Right cardiac atrium (tissue), 5 donors: ENCODE data around the gene CARD9. TPM values are rescaled to one million over a fixed set of nuclear protein-coding genes. Genes with fewer than 3 reads are reported as not detected.

Source experiments
- ATAC-seq, 2 donors: fragments of 200-7000 bp; cut with Tn5 transposase; one replicate each; pipeline versions ENCODE4 v1.8.0 to v1.9.1; 2020; ENCODE audit warnings: moderate library complexity in 2 of 2, mild to moderate bottlenecking in 1 of 2
- DNase-seq, 3 donors: peaks; one replicate each; pipeline ENCODE4 v3.0.0-alpha.2; 2020
- H3K27ac ChIP-seq: one replicate; pipeline ENCODE4 v1.5.1; 2013; ENCODE audit warnings: mild to moderate bottlenecking, low read length, control low read depth, moderate library complexity
- H3K27me3 ChIP-seq: one replicate; pipeline ENCODE4 v1.6.1; 2013; ENCODE audit not compliant: control insufficient read depth, insufficient read depth
- H3K4me1 ChIP-seq: one replicate; pipeline ENCODE4 v1.6.1; 2013; ENCODE audit warnings: low read length; ENCODE audit not compliant: control insufficient read depth, insufficient read depth
- H3K4me3 ChIP-seq: one replicate; pipeline ENCODE4 v1.5.1; 2013; ENCODE audit warnings: low read length, control low read depth
- H3K9me3 ChIP-seq: one replicate; pipeline ENCODE4 v1.6.1; 2013; ENCODE audit warnings: low read length; ENCODE audit not compliant: control insufficient read depth
- WGBS: extraction: QIAGEN DNeasy Blood & Tissue Kit; methylation state at CpG from one replicate; pipeline ENCODE4 v1.1.7; 2013; 5-methylcytosine and 5-hydroxymethylcytosine counted together
- intact Hi-C, 4 donors: fragments of 100-400 bp; cut with DNase I; formaldehyde crosslinking; loops; one replicate each; pipeline versions ENCODE4 v1.11.0 to v1.14.0; 2022 to 2023
- polyA plus RNA-seq: library from polyadenylated mRNA; stranded (reverse); fragments of 200-250 nt; gene quantifications from one replicate; pipeline ENCODE4 v1.2.3, GENCODE V29; 2013
- total RNA-seq, 4 donors: library from RNA; stranded (reverse); fragmentation: NEBNext Ultra II Directional; extraction: Animal tissue kit (Norgen Biotek cat#: 25700); gene quantifications; one replicate each; pipeline ENCODE4 v1.2.1, GENCODE V29; 2021
- donor health status: healthy with polysubstance abuse.
- donor health status: DM: no; HTN: yes; CAD: no.
- donor health status: DM: no; HTN: no; CAD: no.
- donor health status: DM: no; HTN: yes; CAD: no; lungs with severe emphysema.
- donor health status: DM: yes; HTN: yes; CAD: no.

The CARD9 gene
- total and polyA plus RNA-seq, 5 donors: 0.68 to 2.1 (median 0.78) TPM

GRCh38 chr9:136345281-136346156, 27.9 kb downstream of the CARD9 start:
- WGBS: 26% methylated on average over 43 of the region's 43 CpGs
- ATAC-seq (peak; percentile 50 to 52), DNase-seq (peak; percentile 88 to 95 (median 91))
- no peak overlapping the region for H3K4me3 ChIP-seq
- peak overlapping the region; percentile 18 for H3K27ac ChIP-seq
- intact Hi-C loops: no loop called here
- H3K27me3 ChIP-seq: no peaks in the 10 kb centered on the region
- no peaks in the 10 kb centered on the region for H3K9me3 ChIP-seq
- H3K4me1 ChIP-seq: peaks cover 2% of the 10 kb centered on the region

DNA sequence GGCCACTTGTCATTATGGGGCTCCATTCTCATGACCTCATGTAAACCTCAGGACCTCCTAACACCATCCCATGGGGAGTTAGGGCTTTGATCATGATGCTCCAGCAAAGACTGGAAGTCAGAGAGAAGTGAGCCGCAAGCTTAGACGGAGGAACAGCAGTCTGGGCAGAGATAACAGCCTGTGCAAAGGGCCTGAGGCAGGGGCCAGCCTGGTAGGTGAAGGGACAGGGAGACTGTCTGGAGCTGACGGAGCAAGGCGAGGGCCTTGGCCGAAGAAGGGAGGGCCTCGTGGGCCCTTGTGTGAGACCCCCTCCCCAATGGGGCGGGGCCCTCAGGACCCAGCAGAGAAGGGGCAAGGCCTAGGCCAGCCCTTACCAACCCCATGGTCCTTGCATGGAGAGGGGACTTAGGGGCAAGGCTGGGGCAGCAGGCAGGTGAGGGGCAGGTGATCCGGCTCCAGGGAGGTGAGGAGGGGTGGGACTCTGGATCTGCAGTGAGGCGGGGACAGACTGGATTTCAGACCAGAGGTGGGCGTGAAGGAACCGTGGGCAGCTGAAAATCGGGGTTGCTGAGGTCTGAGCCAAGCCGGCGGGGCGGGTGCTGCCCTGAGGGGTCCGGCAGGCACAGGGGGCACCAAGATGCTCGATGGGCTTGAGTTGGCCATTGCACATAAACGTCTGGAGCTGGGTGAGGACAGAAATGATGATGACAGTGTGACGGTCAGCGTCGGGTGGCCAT, 28.8 kb downstream of the CARD9 start:
- Histone ChIP-seq H3K27me3 (no peaks in the 10 kb centered on the region), H3K9me3 (no peaks in the 10 kb centered on the region), H3K4me3 (no peak overlapping the region), H3K4me1 (peaks cover 2% of the 10 kb centered on the region), H3K27ac (peak overlapping the region; percentile 18)
- ATAC-seq (no peak), DNase-seq (no peak)
- 59% methylated on average over 21 of the region's 21 CpGs for WGBS
- intact Hi-C loops: no loop called here

DNA sequence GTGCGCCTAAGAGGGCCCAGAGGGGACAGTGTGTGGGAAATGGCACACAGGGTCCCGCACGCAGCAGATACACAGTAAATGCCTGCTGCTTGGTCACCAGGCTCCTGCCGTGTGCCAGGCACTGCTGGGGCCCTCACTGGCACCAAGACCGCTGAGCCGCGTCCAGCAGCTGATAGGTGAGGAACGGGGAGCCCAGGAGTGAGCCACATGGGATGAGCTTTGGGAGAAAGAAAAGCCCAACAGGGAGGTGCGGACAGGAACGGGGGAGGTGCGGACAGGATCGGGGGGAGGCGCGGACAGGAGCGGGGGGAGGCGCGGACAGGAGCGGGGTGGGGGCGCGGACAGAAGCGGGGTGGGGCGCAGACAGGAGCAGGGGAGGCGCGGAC, 29.6 kb downstream of the CARD9 start:
- Histone ChIP-seq H3K27me3 (no peaks in the 10 kb centered on the region), H3K27ac (no peak overlapping the region), H3K4me3 (no peak overlapping the region), H3K4me1 (peaks cover 2% of the 10 kb centered on the region), H3K9me3 (no peaks in the 10 kb centered on the region)
- intact Hi-C loops: no loop called here
- DNase-seq: no peak
- no peak for ATAC-seq
- 85% methylated on average over 24 of the region's 24 CpGs for WGBS

- peak in 2 of 3 donors; percentile 83 to 89 for DNase-seq
- peak overlapping the region; percentile 75 for H3K27ac ChIP-seq
- 53% methylated on average over 23 of the region's 23 CpGs for WGBS
- H3K27me3 ChIP-seq: no peaks in the 10 kb centered on the region
- intact Hi-C loops: no loop called here
- no peak overlapping the region for H3K4me3 ChIP-seq
- H3K4me1 ChIP-seq: peaks cover 2% of the 10 kb centered on the region
- H3K9me3 ChIP-seq: no peaks in the 10 kb centered on the region
- peak; percentile 6 to 17 for ATAC-seq
Measured at GRCh38 chr9:136343121-136343883, 30.2 kb downstream of the CARD9 start.

DNA sequence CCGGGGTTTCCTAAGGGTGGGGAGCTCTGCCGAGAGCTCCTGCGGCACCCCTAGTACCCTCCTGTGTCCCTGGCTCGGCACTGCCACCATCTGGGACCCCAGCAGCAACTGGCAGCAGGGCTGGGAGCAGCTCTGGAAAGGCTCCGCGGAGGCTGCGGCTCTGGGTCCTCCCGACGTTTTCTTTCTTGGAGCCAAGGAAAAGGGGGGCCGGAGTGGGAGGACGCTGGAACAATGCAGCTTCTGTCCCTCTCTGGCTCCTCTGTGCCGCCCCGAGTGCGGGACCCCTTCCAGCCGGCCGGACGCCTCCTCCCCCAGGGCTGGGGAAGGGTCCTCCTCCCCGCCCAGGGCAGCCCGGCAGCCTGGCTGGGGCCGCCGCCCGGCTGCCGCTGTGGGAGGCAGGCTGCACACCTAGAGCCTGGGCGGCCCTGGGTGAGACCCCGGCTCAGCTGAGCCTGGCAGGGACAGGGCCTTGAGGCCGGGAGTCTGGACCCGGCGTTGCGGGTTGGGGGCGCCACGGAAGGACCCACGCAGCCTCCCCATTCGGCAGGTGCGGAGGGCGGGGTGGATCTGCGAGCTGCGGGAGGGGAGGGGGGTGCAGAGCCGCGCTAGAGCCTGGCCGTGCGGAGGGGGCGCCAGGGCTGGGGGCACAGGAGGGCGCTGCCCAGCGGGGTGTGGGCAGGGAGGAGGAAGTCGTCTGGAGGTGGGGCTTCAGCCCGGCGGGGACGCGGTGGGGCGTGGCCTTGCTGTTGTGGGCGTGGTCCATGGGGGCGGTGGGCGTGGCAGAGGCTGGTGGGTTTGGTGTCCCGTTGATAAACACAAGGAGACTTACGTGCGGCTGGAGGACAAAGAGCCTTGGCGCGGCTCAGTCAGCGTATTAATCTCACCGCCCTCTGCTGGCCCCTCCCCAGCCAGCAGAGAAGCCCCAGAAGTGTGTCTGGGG, 31.0 kb downstream of the CARD9 start:
- intact Hi-C loops: no loop called here
- peak overlapping the region; percentile 75 for H3K27ac ChIP-seq
- no peaks in the 10 kb centered on the region for H3K27me3 ChIP-seq
- 12% methylated on average over 60 of the region's 60 CpGs for WGBS
- H3K4me3 ChIP-seq: peak overlapping the region; percentile 32
- H3K9me3 ChIP-seq: no peaks in the 10 kb centered on the region
- H3K4me1 ChIP-seq: peaks cover 2% of the 10 kb centered on the region
- ATAC-seq (peak; percentile 68 to 69), DNase-seq (peak; percentile 87 to 97 (median 96))

GRCh38 chr9:136341769-136342168, 31.7 kb downstream of the CARD9 start:
- intact Hi-C loops: no loop called here
- peak overlapping the region; percentile 75 for H3K27ac ChIP-seq
- no peaks in the 10 kb centered on the region for H3K9me3 ChIP-seq
- H3K4me3 ChIP-seq: no peak overlapping the region
- H3K4me1 ChIP-seq: peaks cover 2% of the 10 kb centered on the region
- DNase-seq (peak in 1 of 3 donors; percentile 64), ATAC-seq (no peak)
- 53% methylated on average over 10 of the region's 10 CpGs for WGBS
- H3K27me3 ChIP-seq: no peaks in the 10 kb centered on the region

GRCh38 chr9:136341042-136341655, 32.3 kb downstream of the CARD9 start:
- H3K27me3 ChIP-seq: no peaks in the 10 kb centered on the region
- intact Hi-C loops: no loop called here
- 60% methylated on average over 18 of the region's 18 CpGs for WGBS
- DNase-seq (peak; percentile 72 to 90 (median 87)), ATAC-seq (peak; percentile 1 to 34)
- H3K4me1 ChIP-seq: peaks cover 2% of the 10 kb centered on the region
- no peaks in the 10 kb centered on the region for H3K9me3 ChIP-seq
- no peak overlapping the region for H3K4me3 ChIP-seq
- H3K27ac ChIP-seq: peak overlapping the region; percentile 21

DNA sequence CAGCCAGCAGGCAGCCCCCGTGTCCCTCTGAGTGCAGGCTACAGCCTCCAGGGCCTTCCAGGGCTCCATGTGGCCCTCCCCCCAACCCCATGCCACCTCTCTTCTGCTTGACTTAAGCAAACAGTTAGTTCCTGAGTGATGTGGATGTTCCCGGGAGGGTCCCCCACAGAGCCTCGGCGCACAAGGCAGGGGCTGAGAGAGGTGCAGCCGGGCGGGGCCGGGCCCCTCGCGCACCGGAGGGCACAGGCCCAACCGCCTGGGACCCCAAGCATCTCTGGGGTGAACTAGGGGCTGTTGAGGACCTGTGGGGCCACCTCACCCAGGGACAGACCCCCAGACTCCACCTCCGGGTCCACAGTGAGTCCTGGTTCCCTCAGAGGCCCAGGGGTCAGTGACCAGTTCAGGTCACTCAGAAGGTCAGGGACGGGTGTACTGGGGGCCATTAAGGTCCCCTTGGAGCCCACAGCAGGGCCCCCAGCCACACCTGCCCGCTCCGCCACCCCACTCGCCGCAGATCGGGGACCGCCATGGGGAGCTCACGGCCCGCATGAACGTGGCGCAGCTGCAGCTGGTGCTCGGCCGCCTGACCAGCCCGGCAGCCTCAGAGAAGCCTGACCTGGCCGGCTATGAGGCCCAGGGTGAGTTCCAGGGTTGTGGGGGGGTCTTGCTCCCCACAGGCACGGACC, 33.0 kb downstream of the CARD9 start:
- H3K27me3 ChIP-seq: no peaks in the 10 kb centered on the region
- no peaks in the 10 kb centered on the region for H3K9me3 ChIP-seq
- no peak overlapping the region for H3K4me3 ChIP-seq
- H3K27ac ChIP-seq: peak overlapping the region; percentile 21
- no peak for ATAC-seq
- WGBS: 91% methylated on average over 28 of the region's 28 CpGs
- intact Hi-C loops: no loop called here
- H3K4me1 ChIP-seq: peaks cover 2% of the 10 kb centered on the region
- DNase-seq: peak in 1 of 3 donors; percentile 52

DNA sequence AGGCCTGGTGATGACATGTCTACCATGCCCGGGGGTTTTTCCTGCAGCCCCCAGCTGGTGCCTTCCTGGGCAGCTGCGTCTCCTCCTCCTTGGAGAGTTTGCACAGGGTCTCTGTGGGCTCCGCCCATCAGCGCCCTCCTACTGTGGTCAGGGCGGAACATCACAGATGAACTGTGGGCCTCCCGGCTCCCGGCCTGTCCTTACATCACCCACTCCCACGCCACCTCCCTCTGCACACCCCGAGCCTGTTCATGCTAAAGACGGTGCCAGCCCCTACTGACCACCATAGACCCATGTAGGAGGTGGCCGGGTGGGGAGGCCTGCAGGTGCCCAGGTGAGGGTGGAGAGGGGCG, 33.5 kb downstream of the CARD9 start:
- intact Hi-C loops: no loop called here
- DNase-seq (peak in 2 of 3 donors; percentile 61 to 66), ATAC-seq (no peak)
- Histone ChIP-seq H3K4me3 (no peak overlapping the region), H3K27me3 (no peaks in the 10 kb centered on the region), H3K27ac (no peak overlapping the region), H3K4me1 (peaks cover 2% of the 10 kb centered on the region), H3K9me3 (no peaks in the 10 kb centered on the region)
- WGBS: 84% methylated on average over 12 of the region's 12 CpGs
